GM21367 (cell line): ENCODE results near the gene POP5.

Source experiments
- ATAC-seq: cut with Tn5 transposase; IDR thresholded peaks from one replicate; pipeline ENCODE4 v1.9.1; 2021; ENCODE audit not compliant: unreplicated experiment

The POP5 gene

DNA sequence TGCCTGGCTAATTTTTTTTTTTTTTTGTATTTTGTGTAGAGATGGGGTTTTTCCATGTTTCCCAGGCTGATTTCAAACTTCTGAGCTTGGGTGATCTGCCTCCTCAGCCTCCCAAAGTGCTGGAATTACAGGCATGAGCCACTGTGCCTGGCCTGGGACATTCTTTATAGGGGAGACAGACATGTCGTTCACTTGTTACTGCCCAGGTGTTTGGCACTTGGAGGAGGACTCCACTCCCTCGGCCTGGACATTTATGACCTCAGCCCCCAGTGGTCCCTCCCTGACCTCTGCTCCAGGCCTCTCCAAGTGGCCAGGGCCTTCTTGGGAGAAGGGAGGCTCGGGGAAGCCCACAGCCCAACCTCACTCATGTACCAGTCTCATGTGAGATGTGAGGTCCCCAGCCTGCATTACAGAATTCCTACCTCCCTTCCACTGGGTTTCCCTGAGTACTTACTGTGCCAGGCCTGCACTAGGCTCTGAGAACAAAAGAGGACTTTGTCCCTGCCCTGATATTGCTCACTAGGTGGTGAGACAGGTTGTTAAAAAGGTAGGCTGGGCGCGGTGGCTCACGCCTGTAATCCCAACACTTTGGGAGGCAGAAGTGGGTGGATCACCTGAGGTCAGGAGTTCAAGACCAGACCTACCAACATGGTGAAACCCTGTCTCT, 9.7 kb upstream of the POP5 start:
- ATAC-seq, result no peak

- no peak for ATAC-seq
These were observed 8.0 kb upstream of the POP5 start for GRCh38 chr12:120588948-120589930.

- ATAC-seq, result no peak
These were observed 7.2 kb upstream of the POP5 start for GRCh38 chr12:120588371-120588770.

- ATAC-seq, result no peak
These were observed 5.7 kb upstream of the POP5 start for GRCh38 chr12:120586860-120587259.

DNA sequence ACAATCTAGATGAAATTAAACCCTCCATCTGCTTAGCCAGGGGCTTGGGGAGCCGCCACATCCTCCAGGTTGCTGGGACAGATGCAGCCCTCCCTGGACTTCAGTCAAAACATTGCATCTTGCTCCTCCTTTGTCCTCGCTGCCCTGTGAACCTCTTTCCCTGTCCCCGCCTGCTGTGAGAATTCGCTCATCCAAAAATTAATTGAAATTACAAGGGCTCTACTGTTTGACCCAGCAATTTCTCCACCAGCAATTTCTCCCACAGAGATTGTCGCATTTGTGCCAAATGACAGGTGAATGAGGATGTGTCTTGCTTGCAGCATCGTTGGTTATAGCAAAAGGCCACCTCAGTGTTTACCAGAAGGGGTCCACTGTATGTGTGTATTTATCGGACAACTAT, 5.0 kb upstream of the POP5 start:
- no peak for ATAC-seq

DNA sequence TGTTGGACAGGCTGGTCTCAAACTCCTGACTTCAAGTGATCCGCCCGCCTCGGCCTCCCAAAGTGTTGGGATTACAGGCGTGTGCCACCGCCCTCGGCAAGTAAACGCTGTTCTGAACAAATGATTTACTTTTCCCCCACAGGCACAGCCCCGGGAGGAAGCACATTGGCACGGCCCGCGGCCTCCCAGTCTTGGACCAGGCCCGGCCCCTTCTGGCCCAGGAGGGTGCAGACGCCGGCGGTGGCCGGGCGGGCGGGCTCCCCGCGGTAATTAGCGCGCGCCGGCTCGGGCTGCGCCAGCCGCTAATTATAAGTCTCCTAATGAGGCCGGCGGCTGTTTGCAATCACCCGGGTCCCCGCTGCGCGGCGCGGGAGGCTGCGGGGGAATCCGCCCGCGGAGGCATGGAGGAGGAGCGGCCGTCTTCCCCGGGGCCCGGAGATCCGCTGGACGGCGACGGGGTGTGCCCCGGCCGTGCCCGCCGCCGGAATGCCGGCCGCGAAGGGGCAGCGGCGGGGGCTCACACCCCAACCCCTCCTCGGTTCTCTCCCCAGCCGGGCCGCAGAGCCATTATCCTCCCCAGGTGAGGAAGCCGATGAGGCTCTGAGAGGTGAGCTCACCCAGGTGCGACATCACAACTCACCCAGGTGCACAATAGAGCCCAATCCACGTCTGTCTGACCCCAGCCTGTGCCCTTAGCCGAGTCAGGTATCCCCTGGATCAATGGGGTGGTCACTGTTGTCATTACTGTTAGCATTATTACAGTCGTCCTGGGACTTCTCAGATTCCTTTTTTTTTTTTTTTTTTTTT, 3.3 kb upstream of the POP5 start:
- no peak for ATAC-seq

DNA sequence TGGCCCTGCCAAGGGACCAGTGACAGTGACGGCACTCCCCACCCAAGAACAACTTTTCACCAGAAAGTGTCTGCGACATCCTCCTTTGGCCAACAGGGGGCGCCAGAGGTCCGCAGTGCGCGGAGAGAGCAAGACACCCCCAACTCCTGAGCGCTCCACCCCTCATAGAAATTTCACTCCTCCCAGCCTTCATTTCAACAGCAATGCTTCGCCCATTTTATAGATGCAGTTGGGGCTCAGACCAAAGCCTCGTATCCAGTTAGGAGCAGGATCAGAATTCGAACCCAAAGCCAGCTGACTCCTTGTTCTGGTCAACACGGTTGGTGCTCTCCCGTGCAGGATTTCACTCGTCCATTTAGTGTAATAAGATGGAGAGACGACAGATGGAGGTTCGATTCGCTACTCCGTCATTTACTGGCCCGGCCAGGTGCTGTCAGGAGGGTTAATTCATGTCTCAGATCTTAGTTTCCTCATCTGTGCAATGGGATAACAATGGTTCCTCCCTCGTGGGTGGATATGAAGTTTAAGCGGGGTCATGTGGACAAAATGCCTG, 2.4 kb upstream of the POP5 start:
- no peak for ATAC-seq

DNA sequence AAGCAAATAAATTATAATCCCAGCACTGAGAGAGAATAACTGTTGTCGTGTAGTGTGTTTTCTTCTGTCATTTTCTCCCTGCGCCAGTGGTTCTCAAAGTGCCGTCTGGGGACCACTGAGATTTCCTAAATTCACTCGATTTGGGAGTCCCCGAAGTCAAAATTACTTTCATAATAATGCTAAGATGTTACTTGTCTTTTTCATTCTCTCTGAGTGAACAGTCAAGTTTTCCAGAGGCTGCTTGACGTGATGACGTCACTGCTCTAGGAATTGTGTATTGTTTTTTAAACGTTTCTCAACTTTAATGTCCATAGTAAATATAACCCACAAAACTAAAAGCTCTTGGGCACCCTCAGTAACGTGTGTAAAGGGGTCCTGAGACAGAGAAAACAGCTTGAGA, 796 bp upstream of the POP5 start:
- no peak for ATAC-seq

DNA sequence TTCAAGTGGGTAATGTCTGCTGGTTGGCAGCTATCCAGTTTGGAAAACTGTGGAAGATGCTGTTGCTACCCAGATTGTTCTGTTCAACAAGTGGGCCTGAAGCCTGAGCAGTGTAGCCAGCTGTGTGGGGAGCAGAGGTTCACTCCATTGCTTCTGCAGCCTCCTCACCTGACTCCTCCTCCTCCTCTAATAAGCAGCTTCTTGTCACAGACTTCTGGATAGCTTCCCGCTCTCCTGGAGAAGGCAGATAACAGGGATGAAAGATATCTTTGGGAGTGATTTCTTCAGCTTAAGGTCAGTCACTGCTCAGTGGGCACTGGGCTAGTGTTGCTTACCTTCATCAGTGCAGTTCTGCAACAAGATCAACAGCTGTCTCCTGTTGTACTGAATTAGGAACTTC, 2.0 kb downstream of the POP5 start:
- no peak for ATAC-seq

DNA sequence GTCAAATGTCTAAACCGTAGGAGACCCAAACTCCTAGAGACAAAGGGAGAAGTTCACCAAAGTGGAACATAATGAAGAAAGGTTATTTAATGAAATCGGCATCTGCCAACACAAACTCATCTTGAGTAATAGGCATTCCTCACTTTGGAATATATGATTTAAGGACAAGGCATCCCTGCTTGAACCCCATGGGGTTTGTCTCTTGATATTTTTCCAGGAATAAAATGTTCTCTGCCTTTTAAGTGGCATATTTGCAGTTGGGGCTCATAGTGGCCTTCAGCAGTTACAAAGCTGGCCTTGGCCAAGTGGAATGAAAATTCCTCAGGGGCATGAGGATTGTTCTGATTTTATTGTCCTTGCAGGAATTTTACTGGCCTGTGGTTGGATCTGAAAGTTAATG, 7.1 kb downstream of the POP5 start:
- no peak for ATAC-seq

- no peak for ATAC-seq
These were observed 7.6 kb downstream of the POP5 start for GRCh38 chr12:120573560-120573959.

DNA sequence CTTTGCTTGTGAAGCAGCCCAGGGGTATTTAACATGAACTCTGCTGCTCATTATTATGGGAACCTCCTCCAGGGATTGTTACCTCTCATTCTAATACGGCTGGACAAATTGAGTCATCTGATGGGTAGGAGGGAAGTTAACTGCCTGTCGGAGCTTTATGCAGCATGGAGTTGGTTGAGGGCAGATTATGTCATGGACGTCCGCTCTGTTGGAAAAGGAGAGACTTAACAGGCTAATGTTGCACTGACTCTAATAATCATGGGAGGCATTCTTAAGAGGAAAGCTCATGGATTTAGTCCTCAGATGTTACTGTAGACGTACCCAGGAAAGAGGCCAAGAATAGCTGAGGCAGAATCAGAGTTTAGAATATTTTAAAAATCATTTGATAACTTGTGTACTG, 9.9 kb downstream of the POP5 start:
- no peak for ATAC-seq

- ATAC-seq, result no peak
These were observed 17.7 kb downstream of the POP5 start for GRCh38 chr12:120563495-120563894.

DNA sequence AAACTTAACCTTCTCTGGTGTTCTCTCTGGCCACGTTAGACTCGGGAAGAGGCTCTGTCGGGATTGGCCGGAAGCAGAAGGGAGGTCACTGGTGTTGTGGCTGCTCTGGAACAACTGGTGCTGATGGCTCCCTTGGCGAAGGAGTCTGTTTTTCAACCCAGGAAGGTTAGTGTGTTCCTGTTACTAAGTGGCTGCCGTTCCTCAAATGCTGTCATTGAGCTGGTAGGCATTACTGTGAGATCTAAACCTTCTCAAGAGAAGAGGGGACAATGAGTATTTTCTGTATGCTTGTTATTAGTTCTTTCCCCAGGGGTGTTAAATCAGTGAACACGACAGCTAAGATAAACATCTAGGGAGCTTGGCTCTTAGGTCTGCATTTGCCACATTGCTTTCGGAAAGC, 18.3 kb downstream of the POP5 start:
- ATAC-seq, result no peak

DNA sequence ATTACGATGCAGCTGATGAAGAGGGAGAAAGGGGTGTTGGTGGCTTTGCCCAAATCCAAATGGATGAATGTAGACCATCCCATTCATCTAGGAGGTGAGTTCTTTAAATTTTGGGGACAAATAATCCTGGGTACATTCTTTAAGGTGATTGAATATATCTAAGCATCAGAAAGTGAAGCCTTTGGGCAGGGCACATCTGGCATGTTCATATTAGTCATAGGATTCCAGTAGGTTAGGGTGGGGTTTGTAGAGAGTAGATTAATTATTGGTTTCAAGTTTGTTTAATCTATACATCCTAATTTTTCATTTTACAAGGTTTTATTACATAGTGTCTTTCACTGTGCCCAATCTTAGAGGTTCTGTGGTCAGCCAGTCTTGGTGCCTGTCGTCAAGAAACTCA, 23.6 kb downstream of the POP5 start:
- ATAC-seq, result no peak

- no peak for ATAC-seq
These were observed 26.5 kb downstream of the POP5 start for GRCh38 chr12:120554678-120555077.

GRCh38 chr12:120546050-120546386, 35.2 kb downstream of the POP5 start:
- ATAC-seq, result no peak

DNA sequence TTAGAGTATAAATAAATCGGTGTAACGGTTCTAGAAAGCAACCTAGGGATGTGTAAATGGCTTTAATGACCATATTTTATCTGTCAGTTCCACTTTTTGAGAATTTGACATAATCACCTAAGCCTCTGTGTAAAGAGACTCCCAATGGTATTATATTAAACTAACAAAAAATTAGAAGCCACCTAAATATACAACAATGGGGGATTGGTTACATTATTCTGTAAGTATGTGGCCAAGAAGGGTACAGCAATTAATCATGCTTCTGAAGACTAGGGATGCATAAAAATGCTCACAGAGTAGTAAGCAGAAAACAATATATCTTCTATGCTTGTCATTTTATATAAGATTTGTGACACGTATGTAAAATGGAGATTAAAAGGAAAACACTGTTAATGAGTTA, 36.5 kb downstream of the POP5 start:
- no peak for ATAC-seq

- no peak for ATAC-seq
These were observed 39.0 kb downstream of the POP5 start for GRCh38 chr12:120542166-120542565.

GRCh38 chr12:120540445-120540844, 40.8 kb downstream of the POP5 start:
- ATAC-seq, result no peak

GRCh38 chr12:120539303-120539702, 41.9 kb downstream of the POP5 start:
- no peak for ATAC-seq
